ENCODE results near the gene GOLGA7B.

GOLGA7B gene

GRCh38 chr10:97849687-97850402, at the start of gene GOLGA7B:
Gene GOLGA7B (plus strand): TSS chr10:97849843. CDS start chr10:97850304, 461 bp downstream.
- H3K4me3 ChIP-seq (ENCODE audit: low read length), result peak within 1 kb of the TSS; percentile 84
- peak within 1 kb of the TSS; percentile 70 for H3K4me2 ChIP-seq (ENCODE audit: low read length)
- H2AFZ ChIP-seq (ENCODE audit: low read depth, low read length), result peak within 1 kb of the TSS; percentile 81
- no peaks in the 10 kb centered on the region for H3K36me3 ChIP-seq (replicated peaks; ENCODE audit: low read depth, low read length)
- peak within 1 kb of the TSS; percentile 38 for H3K9ac ChIP-seq (ENCODE audit: low read length)
- no peak within 1 kb of the TSS for H3K27ac ChIP-seq (ENCODE audit: low read length)
- H3K4me1 ChIP-seq (ENCODE audit: low read length), result no peaks in the 10 kb centered on the region
- no peaks in the 10 kb centered on the region for H4K20me1 ChIP-seq (ENCODE audit: insufficient read depth, low read length)
- H3K79me2 ChIP-seq (ENCODE audit: low read length), result no peaks in the 10 kb centered on the region
- H3K27me3 ChIP-seq (ENCODE audit: low read depth, low read length), result no peaks in the 10 kb centered on the region
- TF ChIP-seq CTCF (IDR thresholded peaks at IDR 0.05; ENCODE audit: low read depth, low read length) (no peak), EZH2phosphoT487 (IDR thresholded peaks at IDR 0.05; ENCODE audit: low read depth) (no peak)
- H3K9me3 ChIP-seq (ENCODE audit: insufficient read depth, low read length), result no peaks in the 10 kb centered on the region

- no peak for TF ChIP-seq CTCF (IDR thresholded peaks at IDR 0.05; ENCODE audit: low read depth, low read length)
- no peak for TF ChIP-seq EZH2phosphoT487 (IDR thresholded peaks at IDR 0.05; ENCODE audit: low read depth)
- Histone ChIP-seq H3K79me2 (ENCODE audit: low read length) (no peaks in the 10 kb centered on the region), H4K20me1 (ENCODE audit: insufficient read depth, low read length) (no peaks in the 10 kb centered on the region), H3K4me1 (ENCODE audit: low read length) (no peaks in the 10 kb centered on the region), H3K36me3 (replicated peaks; ENCODE audit: low read depth, low read length) (no peaks in the 10 kb centered on the region), H3K27ac (ENCODE audit: low read length) (no peak overlapping the region), H2AFZ (ENCODE audit: low read depth, low read length) (no peak overlapping the region), H3K9me3 (ENCODE audit: insufficient read depth, low read length) (no peaks in the 10 kb centered on the region), H3K4me3 (ENCODE audit: low read length) (no peak overlapping the region), H3K4me2 (ENCODE audit: low read length) (no peak overlapping the region), H3K27me3 (ENCODE audit: low read depth, low read length) (peaks cover 10% of the 10 kb centered on the region; the same call in 1 of the 2 replicates), H3K9ac (ENCODE audit: low read length) (no peak overlapping the region)
Observed at GRCh38 chr10:97800474-97800873, 49.2 kb upstream of the GOLGA7B start.

GRCh38 chr10:97801422-97801821, 48.2 kb upstream of the GOLGA7B start:
- Histone ChIP-seq H4K20me1 (ENCODE audit: insufficient read depth, low read length) (no peaks in the 10 kb centered on the region), H3K36me3 (replicated peaks; ENCODE audit: low read depth, low read length) (no peaks in the 10 kb centered on the region), H3K4me2 (ENCODE audit: low read length) (no peak overlapping the region), H2AFZ (ENCODE audit: low read depth, low read length) (no peak overlapping the region), H3K27ac (ENCODE audit: low read length) (no peak overlapping the region), H3K4me1 (ENCODE audit: low read length) (no peaks in the 10 kb centered on the region), H3K9ac (ENCODE audit: low read length) (no peak overlapping the region), H3K9me3 (ENCODE audit: insufficient read depth, low read length) (no peaks in the 10 kb centered on the region), H3K79me2 (ENCODE audit: low read length) (no peaks in the 10 kb centered on the region), H3K27me3 (ENCODE audit: low read depth, low read length) (peaks cover 10% of the 10 kb centered on the region; the same call in 1 of the 2 replicates), H3K4me3 (ENCODE audit: low read length) (no peak overlapping the region)
- TF ChIP-seq EZH2phosphoT487 (IDR thresholded peaks at IDR 0.05; ENCODE audit: low read depth) (no peak), CTCF (IDR thresholded peaks at IDR 0.05; ENCODE audit: low read depth, low read length) (no peak)

- Histone ChIP-seq H3K27ac (ENCODE audit: low read length) (no peak overlapping the region), H3K36me3 (replicated peaks; ENCODE audit: low read depth, low read length) (no peaks in the 10 kb centered on the region), H3K27me3 (ENCODE audit: low read depth, low read length) (no peaks in the 10 kb centered on the region), H3K9me3 (ENCODE audit: insufficient read depth, low read length) (no peaks in the 10 kb centered on the region), H3K79me2 (ENCODE audit: low read length) (no peaks in the 10 kb centered on the region), H3K4me1 (ENCODE audit: low read length) (no peaks in the 10 kb centered on the region), H4K20me1 (ENCODE audit: insufficient read depth, low read length) (no peaks in the 10 kb centered on the region), H3K4me3 (ENCODE audit: low read length) (no peak overlapping the region), H2AFZ (ENCODE audit: low read depth, low read length) (no peak overlapping the region), H3K4me2 (ENCODE audit: low read length) (no peak overlapping the region), H3K9ac (ENCODE audit: low read length) (no peak overlapping the region)
- TF ChIP-seq EZH2phosphoT487 (IDR thresholded peaks at IDR 0.05; ENCODE audit: low read depth) (no peak), CTCF (IDR thresholded peaks at IDR 0.05; ENCODE audit: low read depth, low read length) (no peak)
Observed at GRCh38 chr10:97805096-97805884, 44.4 kb upstream of the GOLGA7B start.
